VCaP (cell line): ENCODE measurements around the gene CPLANE2.

Source experiments
- H3K27ac ChIP-seq: fragments of 450-650 bp; 2 replicates; pipeline ENCODE4 v1.5.1; 2017
- TF ChIP-seq, protein P1 (sequence below): fragments of 450-650 bp; conservative IDR thresholded peaks from 2 replicates; pipeline ENCODE4 v1.5.1; 2017; ENCODE audit warnings: mild to moderate bottlenecking, moderate library complexity

Gene CPLANE2, protein sequence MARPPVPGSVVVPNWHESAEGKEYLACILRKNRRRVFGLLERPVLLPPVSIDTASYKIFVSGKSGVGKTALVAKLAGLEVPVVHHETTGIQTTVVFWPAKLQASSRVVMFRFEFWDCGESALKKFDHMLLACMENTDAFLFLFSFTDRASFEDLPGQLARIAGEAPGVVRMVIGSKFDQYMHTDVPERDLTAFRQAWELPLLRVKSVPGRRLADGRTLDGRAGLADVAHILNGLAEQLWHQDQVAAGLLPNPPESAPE

DNA sequence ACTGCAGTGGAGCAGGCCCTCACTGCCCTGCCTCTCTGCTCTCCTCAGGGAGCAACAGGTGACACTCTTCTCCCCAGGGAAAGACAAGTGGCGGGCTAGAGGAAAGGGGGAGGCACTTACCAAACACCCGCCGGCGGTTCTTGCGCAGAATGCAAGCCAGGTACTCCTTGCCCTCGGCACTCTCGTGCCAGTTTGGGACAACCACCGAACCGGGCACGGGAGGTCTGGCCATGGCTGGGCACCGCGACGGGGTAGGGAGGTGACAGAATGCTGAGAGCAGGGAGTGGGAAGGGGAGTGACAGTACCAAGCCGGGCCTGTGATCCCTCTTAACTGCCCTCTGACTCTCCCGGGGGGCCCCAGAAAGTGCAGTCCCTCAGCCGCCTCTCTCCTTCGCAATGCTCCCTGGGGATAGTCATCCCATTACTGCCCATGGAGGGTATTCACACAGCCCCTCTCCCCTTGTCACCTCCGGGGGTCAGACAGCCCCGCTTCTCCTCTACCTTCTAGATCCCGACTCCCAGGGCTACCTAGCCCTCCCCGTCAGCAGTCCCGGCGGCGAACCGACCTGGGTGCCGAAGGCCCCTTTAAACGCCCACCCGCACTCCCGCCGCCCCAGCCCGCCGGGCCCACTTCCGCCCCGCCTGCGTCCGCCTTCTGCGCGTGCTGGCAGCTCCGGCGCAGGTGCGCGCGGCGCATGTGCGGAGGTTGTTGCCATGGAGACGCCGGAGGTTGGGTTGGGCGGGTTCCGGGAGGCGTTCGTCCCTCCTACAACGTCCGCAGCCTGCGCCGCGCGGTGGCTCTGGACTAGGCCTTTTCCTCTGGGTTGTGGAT lies at the start of gene CPLANE2:
Gene CPLANE2, minus strand, starts transcription at position 673 of the 832 bp plus-strand sequence. Its CDS starts 441 bp downstream, at position 232.
- TF ChIP-seq, protein P1, sequence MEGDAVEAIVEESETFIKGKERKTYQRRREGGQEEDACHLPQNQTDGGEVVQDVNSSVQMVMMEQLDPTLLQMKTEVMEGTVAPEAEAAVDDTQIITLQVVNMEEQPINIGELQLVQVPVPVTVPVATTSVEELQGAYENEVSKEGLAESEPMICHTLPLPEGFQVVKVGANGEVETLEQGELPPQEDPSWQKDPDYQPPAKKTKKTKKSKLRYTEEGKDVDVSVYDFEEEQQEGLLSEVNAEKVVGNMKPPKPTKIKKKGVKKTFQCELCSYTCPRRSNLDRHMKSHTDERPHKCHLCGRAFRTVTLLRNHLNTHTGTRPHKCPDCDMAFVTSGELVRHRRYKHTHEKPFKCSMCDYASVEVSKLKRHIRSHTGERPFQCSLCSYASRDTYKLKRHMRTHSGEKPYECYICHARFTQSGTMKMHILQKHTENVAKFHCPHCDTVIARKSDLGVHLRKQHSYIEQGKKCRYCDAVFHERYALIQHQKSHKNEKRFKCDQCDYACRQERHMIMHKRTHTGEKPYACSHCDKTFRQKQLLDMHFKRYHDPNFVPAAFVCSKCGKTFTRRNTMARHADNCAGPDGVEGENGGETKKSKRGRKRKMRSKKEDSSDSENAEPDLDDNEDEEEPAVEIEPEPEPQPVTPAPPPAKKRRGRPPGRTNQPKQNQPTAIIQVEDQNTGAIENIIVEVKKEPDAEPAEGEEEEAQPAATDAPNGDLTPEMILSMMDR: no peak
- peak within 1 kb of the TSS; percentile 88 for H3K27ac ChIP-seq

DNA sequence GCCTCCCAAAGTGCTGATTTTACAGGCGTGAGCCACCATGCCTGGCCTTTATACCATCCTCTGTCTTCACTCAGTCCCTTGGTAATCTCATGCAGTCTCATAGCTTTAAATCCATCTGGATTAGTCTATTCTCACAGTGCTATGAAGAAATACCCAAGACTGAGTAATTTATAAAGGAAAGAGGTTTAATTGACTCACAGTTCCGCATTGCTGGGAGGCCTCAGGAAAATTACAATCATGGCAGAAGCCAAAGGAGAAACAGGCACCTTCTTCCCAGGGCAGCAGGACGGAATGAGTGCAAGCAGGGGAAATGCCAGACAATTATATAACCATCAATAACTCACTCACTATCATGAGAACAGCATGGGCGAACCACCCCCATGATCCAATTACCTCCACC lies 49.1 kb upstream of the CPLANE2 start:
- no peak overlapping the region for H3K27ac ChIP-seq
- TF ChIP-seq, protein P1: no peak

DNA sequence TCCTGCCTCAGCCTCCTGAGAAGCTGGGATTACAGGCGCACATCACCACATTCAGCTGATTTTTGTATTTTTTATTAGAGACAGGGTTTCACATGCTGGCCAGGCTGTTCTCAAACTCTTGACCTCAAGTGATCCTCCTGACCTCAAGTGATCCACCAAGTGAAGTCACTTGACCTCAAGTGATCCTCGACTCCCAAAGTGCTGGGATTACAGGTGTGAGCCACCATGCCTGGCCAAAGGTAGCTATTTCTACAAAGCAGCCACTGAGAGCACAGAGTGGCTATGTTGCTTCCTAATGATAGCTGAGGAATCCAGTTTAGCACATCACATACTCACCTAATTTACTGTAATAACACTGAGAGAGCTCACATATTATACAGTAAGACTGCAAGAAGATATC lies 44.8 kb upstream of the CPLANE2 start:
- no peak overlapping the region for H3K27ac ChIP-seq
- TF ChIP-seq, protein P1: no peak

DNA sequence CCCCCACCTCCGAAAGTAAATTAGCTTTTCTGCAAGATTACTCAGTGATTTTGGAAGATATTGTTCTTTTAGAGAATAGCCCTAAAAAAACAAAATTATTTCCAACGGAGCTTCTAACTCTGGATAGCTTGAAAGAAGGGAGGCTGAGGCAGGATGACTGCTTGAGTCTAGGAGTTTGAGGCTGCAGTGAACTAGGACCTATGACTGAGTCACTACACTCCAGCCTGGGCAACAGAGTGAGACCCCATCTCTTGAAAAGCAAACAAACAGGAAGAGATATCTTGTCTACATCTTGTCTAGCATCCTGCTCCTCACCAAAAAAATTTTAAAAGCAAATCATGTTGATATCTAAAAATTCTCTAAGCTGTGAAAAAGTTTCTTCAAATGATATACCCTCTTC lies 42.2 kb upstream of the CPLANE2 start:
- no peak overlapping the region for H3K27ac ChIP-seq
- TF ChIP-seq, protein P1: no peak

DNA sequence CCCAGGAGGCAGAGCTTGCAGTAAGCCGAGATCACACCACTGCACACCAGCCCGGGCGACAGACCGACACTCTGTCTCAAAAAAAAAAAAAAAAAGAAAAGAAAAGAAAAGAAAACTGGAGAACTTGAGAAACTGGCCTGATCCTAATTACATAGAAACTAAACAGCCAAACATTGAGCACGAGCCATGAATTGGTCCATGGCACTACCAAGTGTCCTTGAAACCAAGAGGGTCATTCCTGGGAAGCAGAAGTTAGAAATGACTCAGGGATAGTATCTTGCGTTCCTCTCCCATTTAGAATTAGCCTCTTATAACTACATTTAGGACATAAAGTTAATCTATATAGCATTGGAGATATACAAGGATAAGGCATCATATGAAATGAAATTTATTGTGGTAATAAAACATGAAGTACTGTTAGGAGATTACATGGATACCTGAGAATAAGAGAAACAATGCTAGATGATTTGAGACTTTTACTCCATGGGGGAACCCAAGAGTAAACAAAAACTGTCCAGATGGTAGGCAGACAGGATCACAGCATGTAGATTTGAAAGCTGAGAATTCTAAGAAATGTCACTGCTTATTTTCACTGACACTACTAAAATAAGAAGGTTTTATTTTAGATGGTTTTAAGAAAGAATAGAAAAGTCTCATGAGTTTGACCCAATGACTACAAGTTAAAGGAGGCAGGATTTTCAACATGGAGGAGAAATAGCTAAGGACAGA lies 39.5 kb upstream of the CPLANE2 start:
- TF ChIP-seq, protein P1: no peak
- H3K27ac ChIP-seq: no peak overlapping the region

DNA sequence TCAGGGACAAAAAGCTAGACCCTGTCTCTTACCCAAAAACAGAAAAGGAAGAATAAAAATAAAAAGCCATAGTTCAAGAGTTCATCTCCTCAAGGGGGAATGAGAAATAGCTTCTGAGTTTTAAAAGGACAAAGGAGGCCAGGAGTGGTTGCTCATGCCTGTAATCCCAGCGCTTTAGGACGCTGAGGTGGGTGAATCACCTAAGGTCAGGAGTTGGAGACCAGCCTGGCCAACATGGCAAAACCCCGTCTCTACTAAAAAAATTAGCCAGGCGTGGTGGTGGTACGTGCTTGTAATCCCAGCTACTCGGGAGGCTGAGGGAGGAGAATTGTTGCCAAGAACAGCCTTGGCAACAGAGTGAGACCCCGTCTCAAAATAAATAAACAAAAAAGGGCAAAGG lies 38.6 kb upstream of the CPLANE2 start:
- TF ChIP-seq, protein P1: no peak

DNA sequence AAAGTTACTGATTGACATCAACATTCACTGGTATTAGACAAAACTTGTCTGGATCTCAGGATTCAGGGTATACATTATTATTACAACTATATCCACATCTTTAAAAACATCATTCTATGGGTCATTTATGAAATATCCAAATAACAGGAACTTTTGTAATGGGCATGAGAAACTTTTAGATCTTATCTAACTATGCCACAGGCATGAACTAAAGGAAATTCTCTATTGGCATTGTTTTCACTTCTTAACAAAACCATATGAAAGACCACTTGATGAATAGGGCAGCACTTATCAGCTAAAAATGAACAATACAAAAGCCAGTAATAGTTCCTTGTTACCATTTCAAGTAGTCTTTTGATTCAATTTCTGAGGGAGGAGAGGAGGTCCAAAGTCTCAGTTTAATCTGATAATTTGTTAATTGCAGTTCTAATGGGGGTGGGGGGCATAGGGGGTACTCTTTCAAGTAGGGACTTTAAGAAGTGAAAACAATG lies 30.8 kb upstream of the CPLANE2 start:
- TF ChIP-seq, protein P1: no peak
- no peak overlapping the region for H3K27ac ChIP-seq

More for the DNA sequence above, 38.6 kb upstream of the CPLANE2 start:
- H3K27ac ChIP-seq: no peak overlapping the region
